ENCODE results near the gene DUSP10. TPM values are rescaled to one million over a fixed set of nuclear protein-coding genes. Genes with fewer than 3 reads are reported as not detected.

DUSP10 gene
- total RNA-seq, 3 donors from 2014 or later: 1.9 to 27.2 (median 4.3) TPM

DNA sequence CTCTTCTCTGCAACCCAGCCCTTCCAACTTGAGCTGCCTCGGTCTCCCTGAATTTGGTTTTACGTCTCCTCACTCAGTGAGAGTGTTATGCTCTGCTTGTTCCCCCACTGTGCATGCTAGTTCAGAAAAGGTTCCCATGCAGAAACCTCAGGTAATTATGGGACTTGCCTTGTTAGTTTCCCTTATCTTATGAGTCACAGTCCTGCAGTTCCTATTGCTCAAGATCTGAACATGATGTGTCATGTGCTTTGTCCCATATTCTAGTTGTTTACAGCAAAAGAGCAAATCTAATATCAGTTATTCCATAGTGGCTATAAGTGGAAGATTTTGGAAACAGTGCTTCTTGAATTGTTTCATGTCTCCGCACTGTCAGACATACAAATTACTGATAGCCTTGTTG lies 74.4 kb downstream of the DUSP10 start:
- H3K4me3 ChIP-seq: no peak overlapping the region
- no peak for ATAC-seq

DNA sequence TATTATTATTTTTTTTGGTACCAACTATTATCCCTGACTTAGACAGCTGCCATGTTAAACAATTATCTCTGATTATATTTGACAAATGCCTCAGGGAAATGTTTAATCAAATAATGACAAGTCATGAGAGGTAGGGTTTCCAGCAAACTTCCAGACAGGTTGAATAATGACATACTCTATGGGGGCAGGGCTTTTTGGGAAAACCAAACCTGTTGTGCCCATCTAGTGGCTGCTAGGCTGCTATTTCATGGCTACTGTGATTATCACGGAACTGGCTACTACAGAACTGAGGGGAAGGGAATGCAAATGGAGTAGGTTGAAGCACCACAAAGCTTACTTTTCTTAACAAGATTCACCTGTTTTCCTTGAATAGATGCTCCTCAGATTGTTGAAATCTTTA lies 77.6 kb downstream of the DUSP10 start:
- Histone ChIP-seq H3K36me3 (ENCODE audit: low read depth) (no peaks in the 10 kb centered on the region), H3K4me3 (no peak overlapping the region), H3K4me1 (ENCODE audit: low read depth) (no peaks in the 10 kb centered on the region), H3K9me3 (no peaks in the 10 kb centered on the region)
- no peak for ATAC-seq
- TF ChIP-seq, protein P1, sequence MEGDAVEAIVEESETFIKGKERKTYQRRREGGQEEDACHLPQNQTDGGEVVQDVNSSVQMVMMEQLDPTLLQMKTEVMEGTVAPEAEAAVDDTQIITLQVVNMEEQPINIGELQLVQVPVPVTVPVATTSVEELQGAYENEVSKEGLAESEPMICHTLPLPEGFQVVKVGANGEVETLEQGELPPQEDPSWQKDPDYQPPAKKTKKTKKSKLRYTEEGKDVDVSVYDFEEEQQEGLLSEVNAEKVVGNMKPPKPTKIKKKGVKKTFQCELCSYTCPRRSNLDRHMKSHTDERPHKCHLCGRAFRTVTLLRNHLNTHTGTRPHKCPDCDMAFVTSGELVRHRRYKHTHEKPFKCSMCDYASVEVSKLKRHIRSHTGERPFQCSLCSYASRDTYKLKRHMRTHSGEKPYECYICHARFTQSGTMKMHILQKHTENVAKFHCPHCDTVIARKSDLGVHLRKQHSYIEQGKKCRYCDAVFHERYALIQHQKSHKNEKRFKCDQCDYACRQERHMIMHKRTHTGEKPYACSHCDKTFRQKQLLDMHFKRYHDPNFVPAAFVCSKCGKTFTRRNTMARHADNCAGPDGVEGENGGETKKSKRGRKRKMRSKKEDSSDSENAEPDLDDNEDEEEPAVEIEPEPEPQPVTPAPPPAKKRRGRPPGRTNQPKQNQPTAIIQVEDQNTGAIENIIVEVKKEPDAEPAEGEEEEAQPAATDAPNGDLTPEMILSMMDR (IDR thresholded peaks at IDR 0.05): no peak
- no peak for DNase-seq
- intact Hi-C loops (cut with DNase I, micrococcal nuclease): no loop called here

More for the DNA sequence above, 74.4 kb downstream of the DUSP10 start:
- TF ChIP-seq, protein P1 (IDR thresholded peaks at IDR 0.05): no peak
- no peak for DNase-seq
- H3K36me3 ChIP-seq (ENCODE audit: low read depth): no peaks in the 10 kb centered on the region
- H3K4me1 ChIP-seq (ENCODE audit: low read depth): no peaks in the 10 kb centered on the region
- intact Hi-C loops (cut with DNase I, micrococcal nuclease): no loop called here
- H3K9me3 ChIP-seq: no peaks in the 10 kb centered on the region

DNA sequence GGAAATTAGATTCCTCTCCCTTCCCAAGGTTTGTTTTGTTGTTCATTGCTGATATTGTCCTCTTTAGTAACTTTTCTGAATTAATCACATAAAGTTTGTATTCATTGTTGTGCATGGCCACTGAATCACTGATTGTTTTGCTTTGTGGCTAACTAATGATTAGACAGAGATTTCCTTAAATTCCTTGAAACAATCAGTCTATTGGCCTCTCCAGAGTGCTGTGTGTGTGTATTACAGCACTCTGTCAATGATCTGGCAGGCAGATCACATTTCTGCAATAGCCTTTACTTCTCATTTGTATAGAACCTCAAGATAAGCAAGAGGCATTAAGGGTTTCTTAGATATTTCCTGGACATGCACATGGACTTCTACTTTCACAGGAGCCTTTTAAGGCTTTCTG lies 78.6 kb downstream of the DUSP10 start:
- ATAC-seq (no peak), DNase-seq (no peak)
- H3K9me3 ChIP-seq: no peaks in the 10 kb centered on the region
- no peaks in the 10 kb centered on the region for H3K4me1 ChIP-seq (ENCODE audit: low read depth)
- no peak overlapping the region for H3K4me3 ChIP-seq
- H3K36me3 ChIP-seq (ENCODE audit: low read depth): no peaks in the 10 kb centered on the region
- intact Hi-C loops (cut with DNase I, micrococcal nuclease): no loop called here
- TF ChIP-seq, protein P1 (IDR thresholded peaks at IDR 0.05): no peak

DNA sequence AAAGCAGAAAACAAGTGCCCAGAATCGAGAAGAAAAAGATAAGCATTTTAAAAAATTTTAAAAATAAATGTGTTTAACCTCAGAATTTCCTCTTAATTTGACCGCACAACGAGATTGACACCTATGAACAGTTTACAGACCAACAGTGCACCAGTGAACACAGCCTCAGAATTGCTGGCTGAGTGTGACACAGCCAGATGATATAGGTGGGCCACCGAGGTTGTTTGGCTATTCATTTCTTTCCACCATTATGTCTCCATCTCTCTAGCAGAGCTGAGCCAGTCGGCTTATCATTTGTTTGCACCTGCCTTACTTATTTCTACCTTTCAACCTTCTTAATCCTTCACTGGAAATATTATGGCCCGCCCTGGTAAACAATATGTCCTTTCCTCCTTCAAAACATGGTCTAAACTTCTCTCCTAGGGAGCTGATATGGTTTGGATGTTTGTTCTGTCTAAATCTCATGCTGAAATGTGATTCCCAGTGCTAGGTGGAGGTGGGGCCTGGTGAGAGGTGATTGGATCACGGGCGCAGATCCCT lies 86.1 kb downstream of the DUSP10 start:
- Histone ChIP-seq H3K4me3 (no peak overlapping the region), H3K9me3 (no peaks in the 10 kb centered on the region), H3K4me1 (ENCODE audit: low read depth) (no peaks in the 10 kb centered on the region), H3K36me3 (ENCODE audit: low read depth) (no peaks in the 10 kb centered on the region)
- no peak for ATAC-seq
- no peak for DNase-seq
- TF ChIP-seq, protein P1 (IDR thresholded peaks at IDR 0.05): no peak
- intact Hi-C loops (cut with DNase I, micrococcal nuclease): no loop called here

All from mucosa of descending colon (tissue), 3 donors.